VCaP (cell line): ENCODE measurements around the gene CRTC2.

ENCODE experiments used
- H3K27ac ChIP-seq: fragments of 450-650 bp; 2 replicates; pipeline ENCODE4 v1.5.1; 2017
- CTCF ChIP-seq: fragments of 450-650 bp; conservative IDR thresholded peaks from 2 replicates; pipeline ENCODE4 v1.5.1; 2017; ENCODE audit warnings: mild to moderate bottlenecking, moderate library complexity

The CRTC2 gene

GRCh38 chr1:153960206-153960605 is 1.8 kb upstream of the CRTC2 start:
- no peak overlapping the region for H3K27ac ChIP-seq
- no peak for TF ChIP-seq CTCF

GRCh38 chr1:153959454-153959853 is 1.0 kb upstream of the CRTC2 start:
- TF ChIP-seq CTCF = no peak
- H3K27ac ChIP-seq = peak overlapping the region; percentile 95; the same call in 1 of the 2 replicates

DNA sequence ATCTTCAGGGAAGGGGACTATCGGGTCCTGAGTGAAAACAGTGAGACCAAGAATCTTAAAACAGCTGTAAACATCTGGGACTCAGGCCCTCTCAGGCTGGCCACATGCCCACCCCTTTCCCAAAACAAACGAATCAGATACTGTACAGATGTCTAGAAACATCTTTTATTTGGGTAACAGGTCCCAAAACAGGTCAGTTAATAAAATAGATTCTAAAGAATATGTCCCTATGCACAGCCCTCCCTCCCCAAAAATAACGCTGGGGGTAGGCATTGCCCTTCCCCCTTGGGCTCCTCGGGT is 499 bp upstream of the CRTC2 start:
- TF ChIP-seq CTCF = no peak
- H3K27ac ChIP-seq = peak overlapping the region; percentile 95

GRCh38 chr1:153957744-153958110 is 685 bp downstream of the CRTC2 start:
- no peak for TF ChIP-seq CTCF
- peak overlapping the region; percentile 95 for H3K27ac ChIP-seq

- H3K27ac ChIP-seq = peak overlapping the region; percentile 95
- no peak for TF ChIP-seq CTCF
Observed at GRCh38 chr1:153956997-153957715, 1.3 kb downstream of the CRTC2 start.

DNA sequence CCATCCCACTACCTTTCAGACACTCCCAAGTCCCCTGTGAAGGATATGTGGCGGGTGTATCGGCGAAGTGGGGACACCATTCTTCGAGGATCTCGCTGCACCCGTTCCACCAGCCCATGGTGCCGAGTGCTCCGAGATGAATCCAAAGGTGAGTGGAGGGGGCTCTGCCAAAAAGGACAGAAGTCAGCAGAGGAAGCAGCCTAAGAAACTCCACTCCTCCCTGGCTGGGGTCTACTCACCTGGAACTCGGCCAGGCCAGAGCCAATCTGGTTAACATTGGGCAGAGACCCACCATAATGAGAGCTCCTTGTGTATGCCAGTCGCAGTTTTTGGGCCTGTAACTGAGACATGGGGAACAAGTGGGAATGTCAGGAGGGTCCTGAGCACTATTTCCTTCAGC is 3.6 kb downstream of the CRTC2 start:
- no peak for TF ChIP-seq CTCF

GRCh38 chr1:153953859-153954365 is 4.5 kb downstream of the CRTC2 start:
- TF ChIP-seq CTCF = no peak
- H3K27ac ChIP-seq = no peak overlapping the region

More for the DNA sequence above, 3.6 kb downstream of the CRTC2 start:
- H3K27ac ChIP-seq = no peak overlapping the region
